ENCODE measurements around the gene TMEM123.
"Not testable (repeated sequence)": the region's sequence is repeated elsewhere in the genome, so short reads cannot be mapped to it uniquely, and the experiment has no call there.

The TMEM123 gene

DNA sequence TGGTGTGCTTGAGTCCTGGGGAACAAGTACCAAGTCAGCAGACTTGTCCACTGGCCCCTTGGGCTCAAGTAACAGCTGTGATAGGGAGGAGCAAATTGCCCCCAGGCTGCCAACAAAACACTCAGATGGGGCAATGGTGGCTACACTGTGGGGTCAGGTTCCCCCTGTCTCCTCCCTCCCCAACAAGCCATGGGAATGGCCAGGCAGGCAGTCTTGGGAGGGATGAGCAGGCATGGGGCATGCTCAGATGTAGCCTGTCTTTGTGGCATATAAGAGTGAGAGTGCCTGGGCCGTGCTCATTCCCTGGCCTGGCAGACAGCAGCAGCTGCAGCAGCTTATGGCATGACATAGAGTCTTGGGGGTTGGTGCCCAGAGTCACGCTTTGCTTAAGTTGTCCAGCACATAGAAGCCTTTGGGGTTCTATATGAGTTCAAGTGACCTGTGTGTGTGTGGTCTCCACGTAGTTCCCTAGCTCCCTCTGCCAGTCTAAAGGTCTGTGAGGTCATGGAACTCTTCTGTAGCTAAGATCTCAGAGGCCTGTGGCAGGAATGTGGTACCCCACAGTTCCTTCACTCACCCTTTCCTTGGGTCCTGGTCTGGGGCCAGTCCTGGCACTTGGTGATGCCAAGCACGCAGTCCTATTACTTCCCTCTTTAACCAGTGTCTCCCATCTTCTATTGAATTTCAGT is 60.9 kb downstream of the TMEM123 start:
- DNase-seq, result no peak

DNA sequence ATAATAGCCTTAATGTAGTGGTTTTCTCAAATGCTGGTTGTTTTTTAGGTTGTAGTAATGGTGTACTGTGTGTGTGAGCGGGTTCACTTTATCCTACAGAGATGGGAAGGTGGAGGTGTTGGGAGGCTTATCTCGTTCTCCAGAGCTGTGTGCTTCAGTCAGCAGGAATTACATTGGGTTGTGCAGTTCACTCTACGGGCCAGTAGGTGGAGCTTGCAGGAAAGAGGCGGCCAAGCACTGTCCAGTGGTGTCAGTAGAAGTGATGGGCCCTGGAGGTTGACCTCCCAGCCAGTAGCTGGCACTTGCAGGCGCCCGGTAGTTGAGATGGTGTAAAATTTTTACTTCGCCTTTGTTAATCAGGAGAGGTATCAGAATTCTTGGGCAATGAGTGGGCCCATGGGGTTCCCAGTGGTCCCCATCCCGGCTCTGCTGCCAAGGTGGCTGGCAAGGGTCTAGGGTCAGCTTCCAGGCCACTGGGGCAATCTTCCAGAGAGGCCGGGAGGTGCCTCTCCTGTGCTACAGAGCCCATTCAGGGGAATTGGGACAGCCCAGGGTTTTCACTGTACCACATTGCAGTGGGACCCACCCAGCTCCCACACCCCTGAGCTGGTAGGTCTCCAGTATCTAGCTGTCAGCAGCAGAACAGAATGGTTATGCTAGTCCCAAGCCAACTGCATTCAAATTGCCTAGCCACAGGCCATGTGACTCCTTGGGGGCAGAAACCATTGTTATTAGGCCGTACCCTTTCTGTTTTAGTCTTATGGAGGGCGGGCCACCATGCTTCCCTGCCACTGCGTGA is 61.7 kb downstream of the TMEM123 start:
- no peak for DNase-seq

DNA sequence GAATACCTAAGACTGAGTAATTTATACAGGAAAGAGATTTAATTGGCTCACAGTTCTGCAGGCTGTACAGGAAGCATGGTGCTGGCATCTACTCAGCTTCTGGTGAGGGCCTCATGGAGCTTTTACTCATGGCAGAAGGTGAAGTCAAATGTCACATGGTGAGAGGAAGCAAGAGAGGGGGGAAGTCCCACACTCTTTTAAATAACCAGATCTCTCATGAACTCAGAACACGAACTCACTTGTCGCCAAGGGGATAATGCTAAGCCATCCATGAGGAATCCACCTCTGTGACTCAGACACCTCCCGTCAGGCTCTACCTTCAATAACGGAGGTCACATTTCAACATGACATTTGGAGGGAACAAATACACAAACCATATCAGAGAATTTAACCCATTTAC is 63.3 kb downstream of the TMEM123 start:
- DNase-seq, result no peak

DNA sequence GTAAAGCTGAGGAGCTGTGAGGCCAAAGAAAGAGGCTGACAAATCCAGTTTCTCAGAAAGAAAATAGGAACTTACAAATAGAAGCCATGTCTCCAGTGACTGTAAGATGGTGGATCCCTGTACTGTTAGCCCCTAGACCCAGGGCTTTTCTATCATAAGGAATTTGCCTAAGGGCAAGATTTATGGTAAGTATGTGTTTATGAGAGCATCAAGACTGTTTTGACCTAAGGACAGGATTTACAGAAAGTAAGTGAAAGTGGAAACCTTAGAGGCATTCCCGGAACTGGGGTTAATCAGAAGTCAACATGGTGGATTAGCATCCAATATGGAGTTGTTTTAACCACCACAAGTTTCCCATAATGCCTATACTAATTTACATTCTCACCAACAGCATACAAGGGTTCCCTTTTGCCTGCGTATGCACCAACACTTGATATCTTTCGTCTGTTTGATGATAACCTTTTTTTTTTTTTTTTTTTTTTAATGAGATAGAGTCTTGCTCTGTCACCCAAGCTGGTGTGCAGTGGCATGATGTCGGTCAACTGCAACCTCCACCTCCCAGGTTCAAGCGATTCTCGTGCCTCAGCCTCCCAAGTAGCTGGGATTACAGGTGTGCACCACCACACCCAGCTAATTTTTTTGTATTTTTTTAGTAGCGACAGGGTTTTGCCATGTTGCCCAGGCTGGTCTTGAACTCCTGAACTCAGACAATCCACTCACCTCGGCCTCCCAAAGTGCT is 65.4 kb downstream of the TMEM123 start:
- DNase-seq, result no peak

DNA sequence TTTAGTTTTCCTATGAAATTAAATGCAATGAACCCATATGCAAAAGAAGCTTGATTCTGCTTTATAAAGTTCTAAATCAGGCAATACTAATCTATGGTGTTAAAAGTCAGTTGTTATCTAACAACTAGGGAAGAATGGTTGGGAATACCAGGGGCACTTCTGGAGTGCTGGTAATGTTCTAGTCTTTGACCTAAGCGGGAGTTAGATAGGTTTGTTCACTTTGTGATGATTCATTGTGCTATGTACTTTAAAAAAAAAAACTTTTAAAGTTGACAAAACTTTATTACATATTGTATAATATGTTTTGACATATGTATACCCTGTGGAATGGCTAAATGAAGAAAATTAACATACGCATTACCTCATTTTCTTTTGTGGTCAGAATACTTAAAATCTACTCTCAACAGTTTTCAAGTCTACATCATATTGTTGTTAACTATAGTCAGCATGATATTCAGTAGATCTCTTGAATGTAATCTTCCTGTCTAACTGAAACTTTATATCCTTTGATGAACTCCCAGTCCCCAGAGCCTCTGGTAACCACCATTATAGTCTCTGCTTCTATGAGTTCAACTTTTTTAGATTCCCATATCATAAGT is 66.3 kb downstream of the TMEM123 start:
- DNase-seq, result no peak

DNA sequence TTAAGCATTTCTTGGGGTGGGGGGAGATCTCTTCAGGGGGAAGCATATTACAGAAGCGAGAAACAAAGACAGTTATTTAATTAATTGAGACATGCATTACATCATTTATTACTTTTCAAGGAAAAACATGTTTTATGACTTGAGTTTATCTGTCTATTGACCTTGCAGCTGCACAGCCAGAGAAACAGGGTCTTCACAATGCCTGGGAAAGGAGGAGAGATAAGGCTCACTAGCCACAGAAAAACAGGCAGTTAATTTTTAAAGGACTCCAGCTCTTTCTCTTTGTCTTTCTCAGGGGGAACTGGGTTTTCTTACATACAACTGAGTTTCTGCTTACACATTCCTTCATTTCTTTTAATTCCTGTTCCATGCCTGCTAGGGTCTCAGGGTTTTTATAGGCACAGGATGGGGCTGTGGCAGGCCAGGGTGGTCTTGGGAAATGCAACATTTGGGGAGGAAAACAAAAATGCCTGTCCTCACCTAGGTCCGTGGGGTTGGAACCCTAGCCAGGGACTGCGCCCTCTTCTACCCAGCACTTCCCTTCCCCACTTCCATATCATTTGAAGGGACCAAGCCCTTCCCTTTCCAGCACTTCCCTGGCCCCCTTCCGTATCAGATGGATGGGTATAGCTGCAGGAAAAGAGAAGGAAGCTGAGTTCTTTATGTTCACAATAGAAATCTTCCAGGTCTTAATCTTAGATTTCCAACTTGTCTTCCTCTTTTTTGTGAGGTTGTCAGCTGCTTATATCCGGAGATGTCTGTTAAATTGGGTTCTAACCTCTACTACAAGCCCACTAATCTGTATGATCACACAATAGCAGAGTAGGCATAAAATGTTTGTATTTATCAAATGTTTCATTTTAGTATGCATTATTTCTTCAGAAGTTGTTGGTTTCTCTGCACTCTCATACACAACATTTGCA is 67.2 kb downstream of the TMEM123 start:
- DNase-seq, result no peak

DNA sequence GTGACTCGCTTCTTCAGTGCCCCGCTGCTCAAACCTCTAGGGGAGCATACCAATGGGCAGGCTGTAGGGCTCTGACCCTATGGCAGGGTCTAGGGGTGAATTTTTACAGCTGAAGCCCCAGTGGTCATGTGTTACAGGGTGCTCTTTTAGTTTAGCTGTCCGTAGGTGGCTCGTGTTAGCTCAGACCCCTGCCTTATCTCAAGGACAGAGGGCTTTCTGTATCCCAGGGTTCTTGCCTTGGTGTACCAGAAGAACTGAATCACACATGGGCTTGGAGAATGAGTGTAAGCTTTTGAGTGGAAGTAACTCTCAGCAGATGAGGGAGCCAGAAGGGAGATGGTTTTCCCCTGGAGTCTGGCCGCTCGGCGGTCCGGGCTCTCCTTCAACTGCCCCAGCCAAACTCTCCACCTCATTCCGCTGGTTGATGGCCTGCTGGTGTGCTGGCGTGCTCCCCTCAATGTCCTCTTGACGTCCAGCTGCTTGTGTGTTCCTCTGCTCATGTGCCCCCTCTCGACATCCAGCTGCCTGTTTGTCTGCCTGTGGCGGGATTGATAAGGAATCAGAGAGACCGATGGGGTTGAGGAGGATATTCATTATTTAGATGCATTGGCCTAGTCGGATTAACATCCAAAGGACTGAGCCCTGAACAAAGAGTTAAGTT is 68.0 kb downstream of the TMEM123 start:
- DNase-seq, result no peak

DNA sequence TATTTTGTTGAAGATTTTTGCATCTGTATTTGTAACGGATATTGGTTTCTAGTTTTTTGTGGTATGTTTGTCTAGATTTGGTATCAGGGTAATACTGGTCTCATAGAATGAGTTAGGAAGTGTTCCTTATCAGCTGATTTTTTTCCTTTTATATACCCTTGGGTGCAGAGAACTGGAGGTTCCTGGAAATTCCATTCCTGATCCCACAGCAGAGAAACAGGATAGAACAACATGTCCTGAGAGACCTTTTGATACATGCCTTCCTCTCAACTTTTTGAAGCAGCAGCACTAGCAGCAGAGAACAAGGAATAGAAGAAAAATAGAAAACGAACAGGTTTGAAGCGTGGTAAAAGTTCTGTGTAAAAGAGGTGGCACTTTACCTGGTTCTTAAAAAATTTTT is 68.7 kb downstream of the TMEM123 start:
- no peak for DNase-seq

DNA sequence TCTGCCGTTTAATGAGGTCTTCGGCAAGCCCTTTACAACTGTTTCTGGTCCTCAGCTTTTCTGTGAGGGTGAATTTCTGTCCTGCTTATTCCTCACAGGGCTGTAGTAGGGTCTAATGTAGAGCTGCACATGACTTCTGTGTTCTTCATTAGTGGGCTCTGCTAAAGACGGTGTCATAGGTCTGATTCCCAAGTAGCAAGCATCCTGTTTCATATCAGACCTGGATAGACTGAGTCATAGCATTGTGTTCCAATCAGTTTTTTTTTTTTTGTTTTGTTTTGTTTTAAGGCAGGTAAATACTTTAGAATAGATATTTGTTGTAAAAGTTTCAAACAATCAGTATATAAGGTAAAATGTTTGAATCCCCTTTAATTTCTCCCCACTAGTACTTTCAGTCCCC is 70.2 kb downstream of the TMEM123 start:
- no peak for DNase-seq

DNA sequence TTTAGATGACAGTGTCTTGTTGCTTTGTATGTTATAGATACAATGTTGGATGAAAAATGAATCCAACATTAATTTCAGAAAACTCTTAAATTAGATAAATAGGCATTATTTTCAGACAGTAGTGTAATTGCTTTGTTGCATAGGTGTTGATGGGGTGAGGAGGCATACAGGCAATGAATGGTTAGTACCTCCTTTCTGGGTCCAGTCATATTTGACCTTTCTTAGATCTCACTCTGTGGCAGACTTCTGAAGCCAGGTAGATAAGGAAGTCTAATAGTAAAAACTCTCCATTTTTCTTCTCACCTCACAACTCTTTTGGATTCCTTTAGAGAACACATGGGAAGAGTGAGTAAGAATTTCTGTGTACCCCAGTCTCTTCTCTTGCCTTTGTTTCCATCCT is 73.7 kb downstream of the TMEM123 start:
- no peak for DNase-seq

DNA sequence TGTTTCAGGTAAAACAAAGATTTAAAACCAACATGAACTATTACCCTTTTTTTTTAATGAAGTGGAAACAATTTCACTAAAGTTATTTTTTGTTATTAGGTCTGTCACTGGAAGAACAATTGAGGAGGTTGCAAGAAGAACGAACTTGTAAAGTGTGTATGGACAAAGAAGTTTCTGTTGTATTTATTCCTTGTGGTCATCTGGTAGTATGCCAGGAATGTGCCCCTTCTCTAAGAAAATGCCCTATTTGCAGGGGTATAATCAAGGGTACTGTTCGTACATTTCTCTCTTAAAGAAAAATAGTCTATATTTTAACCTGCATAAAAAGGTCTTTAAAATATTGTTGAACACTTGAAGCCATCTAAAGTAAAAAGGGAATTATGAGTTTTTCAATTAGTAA is 74.7 kb downstream of the TMEM123 start:
- DNase-seq, result no peak

DNA sequence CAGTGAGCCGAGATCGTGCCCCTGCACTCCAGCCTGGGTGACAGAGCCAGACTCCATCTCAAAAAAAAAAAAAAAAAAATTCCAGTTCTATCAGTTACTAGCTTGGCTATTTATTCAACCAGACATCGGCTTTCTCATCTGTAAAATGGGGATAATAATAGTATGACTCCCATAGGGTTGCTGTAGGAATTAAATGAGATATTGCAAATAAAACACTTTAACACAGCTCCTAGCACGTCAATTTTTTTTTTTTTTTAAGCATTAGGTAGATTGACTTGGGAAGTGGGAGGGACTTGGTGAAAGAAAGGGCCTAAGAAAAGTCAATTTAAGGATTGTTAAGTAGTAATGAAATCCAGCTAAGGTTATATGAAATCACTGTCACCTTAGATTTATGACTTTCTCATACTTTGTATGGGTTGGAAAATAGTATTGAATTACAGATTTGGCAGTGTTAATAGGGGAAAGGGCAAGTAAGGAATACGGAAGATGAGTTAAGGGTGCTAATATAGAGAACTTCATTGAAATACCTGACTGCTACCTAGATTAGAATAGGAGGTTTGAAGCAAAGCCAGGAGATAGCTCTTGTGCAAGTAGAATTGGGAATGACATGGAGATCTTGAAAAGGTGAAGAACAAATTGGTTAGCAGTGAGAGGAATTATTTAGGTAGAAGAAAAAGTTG is 76.7 kb downstream of the TMEM123 start:
- no peak for DNase-seq

DNA sequence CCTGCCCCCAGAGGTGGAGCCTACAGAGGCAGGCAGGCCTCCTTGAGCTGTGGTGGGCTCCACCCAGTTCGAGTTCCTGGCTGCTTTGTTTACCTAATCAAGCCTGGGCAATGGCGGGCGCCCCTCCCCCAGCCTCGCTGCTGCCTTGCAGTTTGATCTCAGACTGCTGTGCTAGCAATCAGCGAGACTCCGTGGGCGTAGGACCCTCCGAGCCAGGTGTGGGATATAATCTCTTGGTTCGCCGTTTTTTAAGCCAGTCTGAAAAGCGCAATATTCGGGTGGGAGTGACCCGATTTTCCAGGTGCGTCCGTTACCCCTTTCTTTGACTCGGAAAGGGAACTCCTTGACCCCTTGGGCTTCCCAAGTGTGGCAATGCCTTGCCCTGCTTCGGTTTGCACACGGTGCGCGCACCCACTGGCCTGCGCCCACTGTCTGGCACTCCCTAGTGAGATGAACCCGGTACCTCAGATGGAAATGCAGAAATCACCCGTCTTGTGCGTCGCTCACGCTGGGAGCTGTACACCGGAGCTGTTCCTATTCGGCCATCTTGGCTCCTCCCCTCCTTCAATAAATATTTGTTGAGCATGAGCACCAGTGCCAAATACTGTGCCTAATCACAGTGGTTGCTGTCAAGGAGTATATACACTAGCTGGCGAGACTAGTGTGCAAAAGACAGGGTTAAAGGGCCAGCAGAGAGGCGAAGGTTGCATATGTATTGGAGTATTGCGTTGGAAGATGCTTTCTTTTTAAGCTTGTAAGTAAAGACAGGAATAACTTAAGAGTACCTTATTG is 77.7 kb downstream of the TMEM123 start:
- not testable (repeated sequence) for DNase-seq

DNA sequence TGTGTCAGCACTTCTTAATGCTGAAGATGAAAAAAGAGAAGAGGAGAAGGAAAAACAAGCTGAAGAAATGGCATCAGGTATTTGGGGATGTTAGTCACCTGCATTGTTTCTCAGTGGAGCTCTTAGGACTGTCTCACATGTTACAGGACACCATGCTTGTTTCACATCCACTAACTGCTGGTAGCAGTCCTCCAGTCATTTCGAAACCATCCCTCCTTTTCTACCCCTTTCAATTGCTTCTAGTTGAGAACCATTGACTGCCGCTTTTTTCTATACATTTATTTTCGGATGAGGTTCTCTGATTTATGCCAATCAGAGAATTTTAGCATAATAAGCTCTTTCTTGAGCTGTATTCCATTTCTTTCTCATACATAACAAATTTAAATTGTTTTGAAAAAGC is 84.1 kb downstream of the TMEM123 start:
- DNase-seq, result no peak

DNA sequence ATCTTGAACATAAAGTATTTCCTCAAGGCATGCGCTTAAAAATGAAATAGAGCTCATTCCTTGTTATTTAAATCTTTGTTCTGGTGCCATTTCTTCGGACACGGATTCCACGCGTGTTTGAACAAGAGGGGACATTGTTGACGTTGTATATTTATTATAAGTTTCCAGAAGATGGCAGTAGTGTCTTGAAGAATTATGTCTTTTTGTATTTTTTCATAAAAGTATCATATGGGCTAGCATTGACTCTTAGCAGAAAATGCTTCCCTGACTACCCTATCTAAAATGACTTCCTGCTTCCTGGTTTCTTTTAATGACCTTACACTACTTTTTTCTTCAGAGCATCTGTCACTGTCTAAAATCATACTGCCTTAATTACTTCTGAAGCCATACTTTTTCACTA is 85.2 kb downstream of the TMEM123 start:
- DNase-seq, result no peak

DNA sequence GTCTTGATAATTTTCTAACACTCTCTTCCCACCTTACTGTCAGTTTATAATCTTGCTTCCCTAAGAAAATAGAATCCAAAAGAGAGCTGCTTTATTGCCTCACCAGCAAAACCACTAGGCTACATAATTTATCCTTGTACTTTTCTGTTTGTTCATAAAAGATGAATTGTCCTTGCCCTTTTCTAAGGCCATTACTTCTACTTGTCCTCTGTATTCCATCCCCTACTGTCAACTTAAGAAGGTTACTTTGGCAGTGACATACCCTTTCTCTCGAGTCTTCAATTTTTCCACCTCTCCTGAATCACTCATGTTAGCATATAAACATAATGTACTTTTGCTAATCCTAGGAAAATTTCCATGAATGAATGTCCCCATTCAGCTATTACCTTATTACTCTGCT is 87.6 kb downstream of the TMEM123 start:
- DNase-seq, result no peak

DNA sequence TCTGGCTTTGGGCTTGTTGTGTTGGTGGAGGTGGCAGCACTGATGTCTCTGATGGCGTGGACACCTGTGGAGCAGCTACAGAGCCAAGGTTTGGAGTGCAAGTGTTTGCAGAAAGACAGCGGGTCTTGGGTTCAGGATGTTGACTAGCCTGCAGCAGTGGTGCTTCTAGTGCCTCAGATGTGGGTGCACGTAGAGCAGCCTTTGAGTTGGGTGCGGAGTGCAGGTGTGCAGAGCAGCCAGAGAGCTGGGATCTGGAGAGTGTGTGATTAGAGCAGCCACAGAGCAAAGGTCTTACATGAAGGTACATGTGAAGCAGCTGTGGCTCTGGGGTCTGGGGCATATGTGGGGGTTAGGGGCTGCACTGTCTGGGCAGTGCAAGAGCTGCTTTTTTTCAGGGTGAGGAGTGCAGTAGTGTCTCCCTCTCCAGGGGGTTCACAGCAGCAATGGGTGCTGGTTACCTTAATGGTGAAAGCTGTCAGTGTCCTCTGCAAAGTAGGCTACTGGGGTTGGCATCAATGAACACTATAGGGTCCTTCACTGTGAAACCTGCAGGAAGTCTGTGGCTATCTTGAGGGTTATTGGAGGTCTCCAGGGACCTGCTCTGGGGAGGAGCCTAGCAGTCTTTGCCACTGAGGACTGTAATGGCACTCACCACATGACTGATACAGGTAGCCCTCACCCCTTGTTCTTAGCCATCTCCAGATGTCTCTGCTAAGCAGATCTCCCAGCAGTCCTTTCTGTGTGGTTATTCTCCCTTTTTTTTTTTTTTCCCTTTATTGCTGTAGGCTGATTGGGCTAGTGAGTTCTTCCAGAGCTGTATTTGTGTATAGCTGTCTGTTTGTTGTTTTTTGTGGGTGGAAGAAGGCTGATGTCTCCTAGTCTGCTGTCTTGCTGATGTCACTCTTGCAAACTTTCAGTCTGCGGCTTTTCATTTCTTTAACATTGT is 91.2 kb downstream of the TMEM123 start:
- DNase-seq, result no peak

DNA sequence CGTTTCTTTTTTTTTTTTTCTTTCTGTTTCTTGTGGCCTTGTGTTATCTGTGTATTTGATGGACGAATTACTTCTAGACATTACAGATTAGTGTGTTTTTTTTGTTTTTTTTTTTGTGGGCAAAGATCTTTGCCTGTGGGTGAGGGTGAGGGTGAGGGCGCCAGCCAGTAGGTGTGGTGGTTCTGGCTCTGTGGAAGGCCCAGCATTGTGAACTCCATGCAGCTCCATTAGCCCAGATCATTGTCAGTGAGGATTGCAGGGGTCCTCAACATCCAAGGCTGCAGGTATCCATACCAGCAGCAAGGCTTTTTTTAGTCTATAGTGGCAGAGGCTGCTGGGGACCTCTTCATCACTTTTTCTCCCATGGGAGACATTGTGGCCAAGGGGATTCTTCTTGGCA is 91.9 kb downstream of the TMEM123 start:
- no peak for DNase-seq

DNA sequence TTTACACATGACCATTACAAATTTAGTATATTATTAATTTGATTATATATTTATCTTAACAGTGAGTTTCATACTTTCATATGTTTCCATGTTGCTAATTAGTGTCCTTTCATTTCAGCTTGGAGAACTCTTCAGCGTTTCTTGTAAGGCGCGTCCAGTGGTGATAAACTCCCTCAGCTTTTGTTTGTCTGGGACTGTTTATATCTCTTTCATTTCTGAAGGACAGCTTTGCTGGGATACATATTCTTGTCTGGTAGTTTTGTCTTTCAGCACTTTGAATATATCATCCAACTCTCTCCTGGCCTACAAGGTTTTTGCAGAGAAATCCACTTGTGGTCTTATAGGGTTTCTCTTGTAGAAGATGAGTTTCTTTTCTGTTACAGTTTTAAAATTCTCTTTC is 93.2 kb downstream of the TMEM123 start:
- DNase-seq, result no peak

All from DMS79 (cell line).